GM18858 (cell line): Measurements from ENCODE around the gene ZNF280D.
"Not testable (repeated sequence)": the region's sequence is repeated elsewhere in the genome, so short reads cannot be mapped to it uniquely, and the experiment has no call there.

Experiments
- ATAC-seq: cut with Tn5 transposase; IDR thresholded peaks from one replicate; pipeline ENCODE4 v1.9.1; 2021; ENCODE audit not compliant: unreplicated experiment

ZNF280D gene, protein sequence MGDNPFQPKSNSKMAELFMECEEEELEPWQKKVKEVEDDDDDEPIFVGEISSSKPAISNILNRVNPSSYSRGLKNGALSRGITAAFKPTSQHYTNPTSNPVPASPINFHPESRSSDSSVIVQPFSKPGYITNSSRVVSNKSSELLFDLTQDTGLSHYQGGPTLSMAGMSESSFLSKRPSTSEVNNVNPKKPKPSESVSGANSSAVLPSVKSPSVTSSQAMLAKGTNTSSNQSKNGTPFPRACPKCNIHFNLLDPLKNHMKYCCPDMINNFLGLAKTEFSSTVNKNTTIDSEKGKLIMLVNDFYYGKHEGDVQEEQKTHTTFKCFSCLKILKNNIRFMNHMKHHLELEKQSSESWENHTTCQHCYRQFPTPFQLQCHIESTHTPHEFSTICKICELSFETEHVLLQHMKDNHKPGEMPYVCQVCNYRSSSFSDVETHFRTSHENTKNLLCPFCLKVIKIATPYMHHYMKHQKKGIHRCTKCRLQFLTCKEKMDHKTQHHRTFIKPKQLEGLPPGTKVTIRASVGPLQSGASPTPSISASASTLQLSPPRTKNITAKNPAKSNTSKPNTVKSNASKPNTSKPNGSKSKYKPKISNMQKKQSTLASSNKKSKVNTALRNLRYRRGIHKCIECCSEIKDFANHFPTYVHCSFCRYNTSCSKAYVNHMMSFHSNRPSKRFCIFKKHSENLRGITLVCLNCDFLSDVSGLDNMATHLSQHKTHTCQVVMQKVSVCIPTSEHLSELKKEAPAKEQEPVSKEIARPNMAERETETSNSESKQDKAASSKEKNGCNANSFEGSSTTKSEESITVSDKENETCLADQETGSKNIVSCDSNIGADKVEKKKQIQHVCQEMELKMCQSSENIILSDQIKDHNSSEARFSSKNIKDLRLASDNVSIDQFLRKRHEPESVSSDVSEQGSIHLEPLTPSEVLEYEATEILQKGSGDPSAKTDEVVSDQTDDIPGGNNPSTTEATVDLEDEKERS

DNA sequence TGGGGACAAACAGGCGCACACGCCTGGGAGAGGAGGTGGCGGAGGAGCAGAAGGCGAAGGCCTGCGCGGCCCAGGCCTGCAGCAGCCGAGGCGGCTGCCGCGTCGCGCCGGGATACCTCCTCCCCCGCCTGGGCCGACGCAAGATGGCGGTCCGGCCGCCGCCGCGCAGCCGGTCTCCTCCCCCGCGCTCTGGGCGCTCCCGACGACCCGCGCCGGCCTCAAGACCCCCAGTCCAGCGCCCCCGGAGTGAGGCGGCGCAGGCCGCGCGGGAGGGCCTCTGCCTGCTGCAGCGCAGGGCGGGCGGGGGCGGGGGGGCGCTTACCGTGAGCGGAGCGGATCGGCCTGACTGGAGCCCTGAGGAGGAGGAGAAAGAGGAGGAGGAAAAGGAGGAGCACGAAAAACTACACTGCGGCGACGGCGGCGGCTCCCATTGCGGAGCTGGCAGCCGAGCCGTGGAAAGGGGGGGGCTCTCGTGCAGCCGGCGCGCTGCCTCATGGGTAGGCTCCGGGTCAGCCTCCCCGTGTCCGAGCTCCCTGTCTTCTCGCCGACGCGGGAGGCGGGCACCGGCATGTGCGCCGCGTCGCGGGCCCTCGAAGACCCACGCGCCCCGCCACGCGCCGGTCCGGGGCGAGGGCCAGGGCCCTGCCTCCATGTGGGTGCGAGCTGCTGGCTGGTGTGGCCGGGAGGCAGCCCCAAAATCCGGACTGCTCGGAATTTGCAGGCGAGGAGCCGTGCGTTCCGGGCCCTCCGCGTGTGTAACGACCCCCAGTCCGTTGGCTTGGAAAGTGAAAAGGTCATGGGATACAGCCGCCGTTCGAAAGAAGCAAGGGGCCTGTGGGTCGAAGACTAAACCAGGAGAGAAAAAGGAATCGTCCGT, at the start of gene ZNF280D:
Gene ZNF280D, minus strand, starts transcription at position 374 of the 877 bp plus-strand sequence. CDS start 26,400 bp downstream, outside the sequence.
- peak; percentile 50 for ATAC-seq

- no peak for ATAC-seq
Measured at GRCh38 chr15:56782306-56782705, 49.0 kb upstream of the ZNF280D start.

DNA sequence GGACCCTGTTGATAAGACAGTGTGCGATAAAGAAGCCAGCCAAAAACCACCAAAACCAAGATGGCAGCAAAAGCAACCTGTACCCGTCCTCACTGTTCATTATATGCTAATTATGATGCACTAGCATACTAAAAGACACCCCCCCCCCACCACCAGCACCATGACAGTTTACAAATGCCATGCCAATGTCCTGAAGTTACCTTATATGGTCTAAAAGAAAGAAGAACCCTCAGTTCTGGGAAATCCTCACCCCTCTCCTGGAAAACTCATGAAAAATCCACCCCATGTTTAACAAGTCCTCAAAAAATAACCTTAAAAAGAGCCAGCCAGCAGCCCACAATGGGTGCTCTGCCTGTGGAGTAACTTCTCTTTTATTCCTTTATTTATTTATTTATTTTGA, 48.4 kb upstream of the ZNF280D start:
- ATAC-seq = no peak

DNA sequence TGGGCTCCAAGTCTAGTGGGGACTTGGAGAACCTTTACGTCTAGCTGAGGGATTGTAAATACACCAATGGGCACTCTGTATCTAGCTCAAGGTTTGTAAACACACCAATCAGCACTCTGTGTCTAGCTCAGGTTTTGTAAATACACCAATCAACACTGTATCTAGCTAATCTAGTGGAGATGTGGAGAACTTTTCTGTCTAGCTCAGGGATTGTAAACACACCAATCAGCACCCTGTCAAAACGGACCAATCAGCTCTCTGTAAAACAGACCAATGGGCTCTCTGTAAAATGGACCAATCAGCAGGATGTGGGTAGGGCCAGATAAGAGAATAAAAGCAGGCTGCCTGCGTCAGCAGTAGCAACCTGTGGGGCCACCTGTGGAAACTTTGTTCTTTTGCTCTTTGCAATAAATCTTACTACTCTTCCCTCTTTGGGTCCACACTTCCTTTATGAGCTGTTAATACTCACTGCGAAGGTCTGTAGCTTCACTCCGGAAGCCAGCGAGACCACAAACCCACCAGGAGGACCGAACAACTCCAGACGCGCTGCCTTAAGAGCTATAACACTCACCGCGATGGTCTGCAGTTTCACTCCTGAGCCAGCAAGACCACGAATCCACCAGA, 46.9 kb upstream of the ZNF280D start:
- ATAC-seq = not testable (repeated sequence)

- ATAC-seq = not testable (repeated sequence)
Measured at GRCh38 chr15:56779449-56779848, 46.1 kb upstream of the ZNF280D start.

GRCh38 chr15:56778761-56779160, 45.5 kb upstream of the ZNF280D start:
- ATAC-seq = no peak

DNA sequence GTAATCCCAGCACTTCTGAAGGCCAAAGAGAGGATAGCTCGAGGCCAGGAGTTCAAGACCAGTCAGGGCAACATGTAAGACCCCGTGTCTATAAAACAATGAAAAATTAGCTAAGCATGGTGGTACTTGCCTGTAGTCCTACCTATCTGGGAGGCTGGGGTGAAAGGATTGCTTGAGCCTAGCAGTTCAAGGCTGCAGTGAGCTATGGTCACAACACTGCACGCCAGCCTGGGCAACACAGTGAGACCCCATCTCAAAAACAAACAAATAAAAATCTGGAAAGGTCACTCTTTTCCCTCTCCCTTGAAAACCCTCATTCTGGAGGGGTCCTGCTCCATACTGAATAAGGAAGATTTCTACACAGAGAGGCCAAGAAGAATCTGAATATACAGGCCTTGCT, 43.5 kb upstream of the ZNF280D start:
- no peak for ATAC-seq

DNA sequence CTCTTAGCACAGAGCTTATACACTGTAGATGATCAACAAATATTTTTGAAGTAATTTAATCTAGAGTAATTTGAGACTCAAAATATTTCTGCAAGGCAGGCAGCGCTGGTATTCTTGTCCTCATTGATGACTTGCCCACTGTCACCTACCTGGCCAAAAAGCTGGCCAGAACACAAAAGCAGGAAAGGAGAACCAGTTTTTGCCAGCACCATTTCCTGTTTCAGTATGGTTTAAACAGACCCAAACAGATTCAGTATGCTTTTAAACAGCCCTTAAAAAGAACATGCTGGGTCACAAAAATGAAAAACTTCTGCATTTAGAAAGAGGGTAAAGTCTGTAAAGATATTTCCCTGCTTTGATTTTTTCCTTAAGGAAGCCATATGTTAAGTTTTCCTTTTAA, 42.3 kb upstream of the ZNF280D start:
- ATAC-seq = no peak

- no peak for ATAC-seq
Measured at GRCh38 chr15:56774356-56774755, 41.0 kb upstream of the ZNF280D start.

GRCh38 chr15:56772868-56773639, 39.7 kb upstream of the ZNF280D start:
- no peak for ATAC-seq

DNA sequence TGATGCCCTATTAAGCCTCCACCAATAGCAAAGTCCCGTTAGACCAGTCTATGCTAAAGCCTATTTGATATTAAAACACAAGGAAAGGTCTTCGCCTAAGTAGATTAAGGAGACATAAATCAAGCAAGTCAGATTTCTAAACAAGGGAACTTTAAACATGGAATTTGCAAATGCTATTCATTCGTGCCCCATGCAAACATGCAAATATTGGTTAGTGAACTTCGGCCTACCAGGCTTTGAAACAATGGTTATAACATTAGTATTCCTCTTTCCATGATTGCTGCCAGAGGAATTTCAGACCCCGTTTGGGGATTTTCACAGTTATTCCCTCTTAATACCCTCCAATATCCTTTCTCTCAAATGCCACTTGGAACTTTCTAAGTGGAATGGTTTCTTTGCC, 36.9 kb upstream of the ZNF280D start:
- no peak for ATAC-seq

DNA sequence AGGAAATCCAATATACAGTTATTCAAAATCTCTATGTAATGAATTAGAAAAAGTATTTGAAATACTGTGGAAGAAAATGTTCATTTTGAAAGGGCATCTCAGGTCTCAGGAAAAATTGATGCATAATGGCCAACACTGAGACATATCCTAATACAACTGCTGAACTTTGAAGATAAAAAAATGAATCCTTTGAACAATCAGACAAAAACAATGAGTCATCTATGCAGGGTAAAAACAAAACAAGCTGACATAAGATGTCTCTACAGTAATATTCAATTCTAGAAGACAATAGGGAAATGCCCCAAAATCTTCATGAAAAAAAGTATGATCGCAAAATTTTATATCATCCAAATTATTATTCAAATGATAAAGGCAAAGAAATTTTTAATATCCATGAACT, 34.0 kb upstream of the ZNF280D start:
- ATAC-seq = no peak

DNA sequence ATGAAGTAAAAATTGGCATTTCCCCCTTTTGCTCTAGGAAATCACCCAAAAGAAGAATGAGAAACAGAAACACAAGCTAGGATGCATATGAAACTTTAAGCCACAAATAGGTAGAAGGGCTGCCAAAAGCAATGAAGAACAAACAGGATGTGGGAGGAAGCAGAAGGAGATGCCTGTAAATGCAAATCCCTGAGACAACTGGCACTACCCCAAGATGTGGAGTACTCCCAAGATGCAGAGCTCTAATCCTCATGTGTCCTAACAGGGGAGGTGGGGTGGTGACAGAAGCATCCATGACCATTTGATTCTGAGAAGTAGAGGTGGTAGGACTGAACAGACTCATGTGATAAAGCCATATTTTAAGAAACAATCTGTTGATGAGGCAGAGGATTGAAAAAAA, 31.9 kb upstream of the ZNF280D start:
- no peak for ATAC-seq

DNA sequence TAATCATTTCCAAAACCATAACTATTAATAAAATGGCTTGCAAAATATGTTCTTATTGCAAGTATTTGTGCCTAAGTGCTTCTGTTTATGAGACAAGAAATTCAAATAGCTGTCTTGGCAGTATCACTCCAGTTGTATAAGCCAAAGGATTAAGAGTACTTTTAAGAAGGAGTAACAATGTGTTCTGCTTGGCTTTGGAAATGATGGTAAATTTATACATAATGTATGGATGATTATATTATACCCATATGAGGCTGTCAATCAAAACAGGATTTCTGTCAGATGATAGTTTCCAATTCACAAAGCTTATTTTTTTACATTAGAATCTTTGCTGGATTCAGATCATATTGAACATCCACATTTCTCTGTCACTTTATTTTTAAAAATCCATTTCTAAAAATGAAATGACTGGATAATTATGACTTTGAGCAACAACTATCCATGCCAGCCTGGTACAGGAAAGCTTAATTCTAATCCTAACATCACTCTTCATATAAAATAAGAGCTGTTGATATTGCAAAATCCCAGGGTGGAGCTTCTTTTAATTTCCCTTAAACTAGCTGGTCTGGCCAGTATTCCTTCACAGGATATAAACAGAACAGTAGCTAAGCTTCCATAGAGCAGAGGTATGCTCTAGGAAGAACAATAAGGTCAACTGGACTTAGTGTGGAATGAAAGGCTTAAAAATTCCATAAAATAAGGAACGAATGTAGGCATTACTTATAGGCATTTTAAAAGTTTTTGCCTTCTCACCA, 30.0 kb upstream of the ZNF280D start:
- ATAC-seq = no peak

DNA sequence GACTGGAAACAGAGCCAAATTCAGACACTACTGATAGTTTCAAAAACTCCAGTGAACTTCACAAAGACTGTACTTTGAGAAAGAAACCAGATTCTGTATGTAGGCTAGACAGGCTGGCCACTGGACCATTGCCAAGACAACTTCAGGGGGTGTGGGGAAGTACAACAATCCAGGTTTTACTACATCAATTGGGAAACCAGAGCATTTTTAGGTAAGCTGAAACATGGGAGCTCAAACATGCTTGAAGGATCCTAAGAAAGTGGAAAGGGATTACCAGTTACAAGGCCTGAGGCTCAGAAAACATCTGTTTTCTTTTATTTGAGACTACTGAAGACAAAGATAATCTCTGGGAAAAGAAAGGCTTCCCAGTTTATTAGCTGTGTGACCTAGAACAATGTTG, 26.9 kb upstream of the ZNF280D start:
- no peak for ATAC-seq

DNA sequence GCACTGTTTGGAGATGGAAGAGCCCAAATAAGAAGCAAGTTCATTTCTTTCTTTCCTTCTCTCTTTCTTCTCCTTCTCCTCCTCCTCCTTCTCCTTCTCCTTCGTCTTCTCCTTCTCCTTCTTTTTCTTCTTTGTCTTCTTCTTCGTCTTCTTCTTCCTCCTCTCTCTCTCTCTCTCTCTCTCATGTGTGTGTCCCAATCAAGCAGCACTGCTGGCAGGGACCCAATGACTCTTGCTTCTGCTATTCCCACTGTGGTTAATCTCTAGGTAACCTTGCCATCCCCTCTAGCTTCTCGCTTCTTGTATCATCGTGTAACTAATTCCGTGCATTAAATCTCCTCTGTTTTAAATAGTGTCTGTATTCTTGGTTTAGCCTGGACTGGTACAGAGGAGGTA, 26.1 kb upstream of the ZNF280D start:
- ATAC-seq = no peak

DNA sequence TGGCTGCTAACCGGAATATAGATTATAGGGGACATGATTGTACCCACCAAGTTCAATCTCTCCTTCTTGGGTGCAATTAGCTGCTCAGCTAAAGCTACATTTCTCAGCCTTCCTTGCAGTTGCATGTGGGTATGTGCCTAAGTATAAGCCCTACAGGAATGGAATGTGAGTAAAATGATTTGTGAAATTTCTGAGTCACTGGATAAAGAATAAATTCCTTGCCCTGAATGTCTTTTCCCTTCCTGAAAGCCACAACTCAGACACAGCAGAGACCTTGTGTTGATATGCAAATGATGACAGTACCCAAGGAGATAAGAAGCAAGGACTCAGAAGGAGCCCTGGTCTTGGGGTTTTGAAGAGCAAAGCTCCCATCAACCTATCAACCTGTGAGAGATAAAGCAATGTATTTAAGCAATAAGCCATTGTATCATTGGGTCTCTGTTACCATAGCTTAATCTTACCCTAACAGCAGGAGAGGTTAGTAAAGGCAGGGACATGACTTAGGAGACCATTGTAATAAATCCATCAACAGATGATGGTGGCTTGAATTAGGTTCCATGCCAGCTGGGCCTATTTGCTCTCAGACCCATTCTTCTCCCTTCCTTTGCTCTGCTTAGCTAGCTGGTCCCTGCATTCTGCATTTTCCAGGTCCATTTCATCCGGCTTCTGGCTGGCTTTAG, 25.6 kb upstream of the ZNF280D start:
- no peak for ATAC-seq

- ATAC-seq = no peak
Measured at GRCh38 chr15:56757875-56758274, 24.6 kb upstream of the ZNF280D start.
